AG04450 (cell line): ENCODE results near the gene SUCO. TPM values are rescaled to one million over a fixed set of nuclear protein-coding genes. Genes with fewer than 3 reads are reported as not detected.

Source experiments
- CTCF ChIA-PET: fragments of 300-600, 350-600 bp; formaldehyde crosslinking; extraction: SDS; loops from one replicate; lab custom pipeline; 2022; ENCODE audit warnings: antibody characterized with exemption, inconsistent platforms; lab: Charles Lee
- POLR2A ChIA-PET: fragments of 350-600 bp; formaldehyde crosslinking; extraction: SDS; loops from one replicate; lab custom pipeline; 2021; ENCODE audit warnings: antibody characterized with exemption, inconsistent platforms; lab: Yijun Ruan, JAX
- DNase-seq: peaks from one replicate; pipeline ENCODE4 v3.0.0-alpha.2; 2011; ENCODE audit warnings: low read depth, low spot score
- H3K27ac ChIP-seq: one replicate; pipeline ENCODE4 v1.5.1; 2012; ENCODE audit warnings: low read depth, low read length, control low read depth
- H3K27me3 ChIP-seq: one replicate; pipeline ENCODE4 v1.6.0; 2012; ENCODE audit warnings: low read length; ENCODE audit not compliant: control insufficient read depth, insufficient read depth
- H3K4me3 ChIP-seq: 2 replicates; pipeline ENCODE4 v1.5.1; 2011; ENCODE audit warnings: mild to moderate bottlenecking, low read depth, low read length, control low read depth
- H3K9me3 ChIP-seq: 2 replicates; pipeline ENCODE4 v1.5.1; 2012; ENCODE audit warnings: low read length; ENCODE audit not compliant: control insufficient read depth, insufficient read depth
- CTCF ChIP-seq: IDR thresholded peaks from 2 replicates; pipeline ENCODE4 v1.5.1; 2011; ENCODE audit warnings: low read depth, low read length, control low read depth, inconsistent platforms
- polyA plus RNA-seq: library from polyadenylated mRNA; depleted of rRNA; stranded (reverse); fragments of >200 nt; gene quantifications from 2 replicates; pipeline ENCODE4 v1.2.3, GENCODE V29; 2011

The SUCO gene
- polyA plus RNA-seq, 1 experiment, result 25.1 TPM

DNA sequence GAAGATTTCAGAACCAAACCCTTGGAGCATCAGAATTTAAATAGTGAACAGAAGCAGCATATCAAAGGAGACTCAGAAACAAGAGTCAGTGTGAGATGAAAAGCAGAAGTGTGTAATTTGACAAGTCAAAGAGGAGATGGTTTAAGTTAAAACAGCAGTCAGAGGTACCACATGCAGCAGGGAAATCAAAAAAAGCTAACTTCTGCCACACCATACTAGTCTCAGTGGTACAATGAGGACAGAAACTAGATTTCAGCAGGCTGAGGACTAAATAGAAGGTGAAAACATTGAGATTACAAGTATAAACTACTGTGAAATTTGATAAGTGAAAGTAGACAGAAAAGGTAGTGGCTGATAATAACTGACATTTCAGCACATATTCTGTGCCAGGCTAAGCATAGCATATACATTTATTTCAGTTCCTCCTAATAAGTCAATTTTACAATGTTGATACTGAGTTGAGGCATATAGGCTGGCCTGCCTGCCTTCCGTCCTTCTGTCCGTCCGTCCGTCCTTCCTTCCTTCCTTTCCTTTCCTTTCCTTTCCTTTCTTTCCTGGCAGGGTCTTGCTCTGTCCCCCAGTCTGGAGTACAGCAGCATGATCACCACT lies 12.6 kb downstream of the SUCO start:
- DNase-seq, result no peak
- ChIA-PET POLR2A (no interaction called here), CTCF (interaction anchor here (2.1 kb wide), 1 partner anchor 197 kb away, joined by 4 read pairs; no protein-coding TSS in a partner anchor)
- Histone ChIP-seq H3K27ac (no peak overlapping the region), H3K4me3 (no peak overlapping the region), H3K9me3 (no peaks in the 10 kb centered on the region), H3K27me3 (no peaks in the 10 kb centered on the region)
- no peak for TF ChIP-seq CTCF

DNA sequence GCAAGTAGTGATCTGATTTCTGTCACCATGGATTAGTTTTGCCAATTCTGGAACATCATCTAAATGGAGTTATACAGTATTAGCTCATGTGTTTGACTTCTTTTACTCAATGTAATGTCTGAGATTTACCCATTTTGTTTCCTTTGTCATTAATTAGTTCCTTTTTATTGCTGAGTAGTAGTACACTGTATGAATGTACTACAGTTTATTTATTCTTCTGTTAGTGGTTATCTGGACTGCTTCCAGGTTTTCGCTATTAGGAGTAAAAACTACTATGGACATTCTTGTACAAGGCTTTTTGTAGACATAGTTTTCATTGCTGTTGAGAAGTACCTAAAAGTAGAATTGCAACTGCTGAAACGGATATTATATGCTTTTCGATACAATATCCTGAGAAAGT lies 14.1 kb downstream of the SUCO start:
- ChIA-PET POLR2A (no interaction called here), CTCF (no interaction called here)
- Histone ChIP-seq H3K4me3 (no peak overlapping the region), H3K27me3 (no peaks in the 10 kb centered on the region), H3K27ac (no peak overlapping the region), H3K9me3 (no peaks in the 10 kb centered on the region)
- no peak for TF ChIP-seq CTCF
- no peak for DNase-seq

- CTCF ChIA-PET, result interaction anchor here (0.7 to 1.1 kb wide), 2 partner anchors 170 to 1389 kb away, joined by 3 to 4 read pairs; no protein-coding TSS in a partner anchor
- Histone ChIP-seq H3K27ac (no peak overlapping the region), H3K9me3 (no peaks in the 10 kb centered on the region), H3K27me3 (no peaks in the 10 kb centered on the region), H3K4me3 (no peak overlapping the region)
- POLR2A ChIA-PET, result no interaction called here
- no peak for DNase-seq
- TF ChIP-seq CTCF, result no peak
These were observed 16.8 kb downstream of the SUCO start for GRCh38 chr1:172549621-172550280.

GRCh38 chr1:172551279-172551678 lies 18.3 kb downstream of the SUCO start:
- ChIA-PET POLR2A (no interaction called here), CTCF (interaction anchor here (1.0 kb wide), 1 partner anchor 13 kb away, joined by 3 read pairs; no protein-coding TSS in a partner anchor)
- no peak overlapping the region for H3K27ac ChIP-seq
- no peaks in the 10 kb centered on the region for H3K27me3 ChIP-seq
- no peak for DNase-seq
- H3K4me3 ChIP-seq, result no peak overlapping the region
- H3K9me3 ChIP-seq, result no peaks in the 10 kb centered on the region
- TF ChIP-seq CTCF, result no peak

DNA sequence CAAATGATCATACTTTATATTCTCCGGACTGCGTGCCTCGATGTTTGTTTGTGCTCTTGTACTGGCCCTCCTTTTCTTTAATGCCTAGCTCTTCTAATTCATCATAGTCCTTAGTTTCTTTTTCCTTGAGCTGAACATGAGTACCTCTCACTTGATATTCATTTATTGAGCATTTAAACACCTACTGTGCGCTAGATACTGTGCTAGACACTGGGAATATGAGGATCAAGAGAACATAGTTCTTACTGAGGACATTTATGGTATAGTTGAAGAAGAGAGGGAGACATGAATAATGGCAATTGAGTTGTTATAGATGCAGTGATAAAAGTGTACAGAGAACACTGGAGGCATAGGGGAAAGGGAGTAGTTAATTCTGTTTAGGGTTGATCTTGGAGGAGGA lies 22.0 kb downstream of the SUCO start:
- H3K4me3 ChIP-seq, result no peak overlapping the region
- TF ChIP-seq CTCF, result no peak
- no peak overlapping the region for H3K27ac ChIP-seq

More for the DNA sequence above, 22.0 kb downstream of the SUCO start:
- ChIA-PET POLR2A (no interaction called here), CTCF (no interaction called here)
- no peak for DNase-seq
- Histone ChIP-seq H3K9me3 (no peaks in the 10 kb centered on the region), H3K27me3 (no peaks in the 10 kb centered on the region)
